Right lobe of liver (tissue), 6 donors: ENCODE measurements around the gene DKK1. TPM values are rescaled to one million over a fixed set of nuclear protein-coding genes. Genes with fewer than 3 reads are reported as not detected.

Experiments used
- ATAC-seq, 4 donors: fragments of 200-7000 bp; cut with Tn5 transposase; one replicate each; pipeline ENCODE4 v1.9.1; 2020; ENCODE audit warnings: mild to moderate bottlenecking in 4 of 4, moderate library complexity in 4 of 4
- DNase-seq, 3 donors: peaks; one replicate each; pipeline ENCODE4 v3.0.0-alpha.2; 2020
- H3K27ac ChIP-seq, 3 donors: fragments of 200-600 bp; one replicate each; pipeline ENCODE4 v1.8.0; 2022
- H3K27me3 ChIP-seq, 2 donors: fragments of 200-600 bp; one replicate each; pipeline ENCODE4 v1.8.0; 2022
- H3K36me3 ChIP-seq, 4 donors: fragments of 200-600 bp; sonication (generic) in 1 of 4; one replicate each; pipeline versions ENCODE4 v1.5.1 to v1.8.0; 2017 to 2022; ENCODE audit warnings: control low read depth in 1 of 4
- H3K4me1 ChIP-seq, 4 donors: fragments of 200-600 bp; sonication (generic) in 1 of 4; one replicate each; pipeline versions ENCODE4 v1.5.1 to v1.8.0; 2017 to 2022; ENCODE audit warnings: control low read depth in 1 of 4
- H3K4me3 ChIP-seq, 3 donors: fragments of 200-600 bp; one replicate each; pipeline ENCODE4 v1.8.0; 2022
- H3K9me3 ChIP-seq, 4 donors: fragments of 200-600 bp; sonication (generic) in 1 of 4; one replicate each; pipeline versions ENCODE4 v1.5.1 to v1.8.0; 2017 to 2022; ENCODE audit warnings: control low read depth in 1 of 4
- CTCF ChIP-seq, 4 donors: fragments of 200-600 bp in 3 of 4; fragments of 450-650 bp in 1 of 4; IDR thresholded peaks; one replicate each; pipeline versions ENCODE4 v1.5.1 to v1.8.0; 2016 to 2022; ENCODE audit warnings: antibody characterized with exemption in 4 of 4, mild to moderate bottlenecking in 2 of 4
- POLR2A ChIP-seq: fragments of 450-650 bp; IDR thresholded peaks from one replicate; pipeline ENCODE4 v1.6.1; 2017; ENCODE audit warnings: antibody characterized with exemption, mild to moderate bottlenecking
- WGBS: methylation state at CpG from one replicate; pipeline ENCODE4 v1.1.6; 2018; ENCODE audit warnings: low coverage, low lambda C conversion rate; ENCODE audit not compliant: insufficient coverage; ENCODE audit errors: missing lambda C conversion rate; 5-methylcytosine and 5-hydroxymethylcytosine counted together
- intact Hi-C, 2 donors: fragments of 100-400 bp; cut with DNase I; formaldehyde crosslinking; loops; one replicate each; pipeline versions ENCODE4 v1.11.2 to v1.14.1; 2022
- total RNA-seq, 6 experiments: library from RNA; depleted of rRNA in 2 of 6; stranded (reverse); fragments of >200 nt in 2 of 6; fragmentation: NEBNext Ultra II Directional in 3 of 6; extraction: Animal tissue kit (Norgen Biotek cat#: 25700) in 3 of 6; gene quantifications; one replicate each; pipeline versions ENCODE4 v1.1.0 to v1.2.4, GENCODE V29; 2016 to 2023
- donor health status: DM: no; HTN: yes; CAD: no.
- donor health status: DM: no; HTN: no; CAD: no.
- donor health status: DM: no; HTN: no; CAD: no.
- donor health status: DM: no; HTN: yes; CAD: no.
- donor health status: DM: no; HTN: yes; CAD: no.

Gene DKK1
- total RNA-seq, 6 experiments from 2014 or later, result not detected

- ATAC-seq (no peak), DNase-seq (no peak)
- no peaks in the 10 kb centered on the region for H3K36me3 ChIP-seq
- H3K4me3 ChIP-seq, result no peak overlapping the region
- peaks cover 0 to 9% (median 0%) of the 10 kb centered on the region in 4 donors for H3K4me1 ChIP-seq
- H3K9me3 ChIP-seq, result no peaks in the 10 kb centered on the region
- TF ChIP-seq POLR2A (no peak), CTCF (IDR thresholded peaks at IDR 0.05) (no peak)
- no peak overlapping the region for H3K27ac ChIP-seq
- H3K27me3 ChIP-seq, result no peaks in the 10 kb centered on the region
- 58% methylated on average over 7 of the region's 7 CpGs for WGBS
- intact Hi-C loops, result no loop called here
Measured at GRCh38 chr10:52318822-52319464, 4.9 kb downstream of the DKK1 start.

- no peaks in the 10 kb centered on the region for H3K4me1 ChIP-seq
- no peak for DNase-seq
- no peaks in the 10 kb centered on the region for H3K9me3 ChIP-seq
- no peak overlapping the region for H3K27ac ChIP-seq
- 65% methylated on average over 2 of the region's 2 CpGs for WGBS
- no peak for TF ChIP-seq POLR2A
- no peak for TF ChIP-seq CTCF (IDR thresholded peaks at IDR 0.05)
- no peaks in the 10 kb centered on the region for H3K36me3 ChIP-seq
- H3K27me3 ChIP-seq, result no peaks in the 10 kb centered on the region
- intact Hi-C loops, result loop anchor here in 1 of 2 donors (10.0 kb wide), 1 partner anchor 155 kb away; no protein-coding TSS in a partner anchor
- H3K4me3 ChIP-seq, result no peak overlapping the region
- ATAC-seq, result no peak
Measured at GRCh38 chr10:52319926-52320325, 5.8 kb downstream of the DKK1 start.

GRCh38 chr10:52322323-52322722 lies 8.2 kb downstream of the DKK1 start:
- intact Hi-C loops, result loop anchor here in 1 of 2 donors (10.0 kb wide), 1 partner anchor 152 kb away; no protein-coding TSS in a partner anchor
- H3K27me3 ChIP-seq, result no peaks in the 10 kb centered on the region
- no peak for ATAC-seq

GRCh38 chr10:52322936-52323335 lies 8.9 kb downstream of the DKK1 start:
- no peak for ATAC-seq
- Histone ChIP-seq H3K36me3 (no peaks in the 10 kb centered on the region), H3K27ac (no peak overlapping the region), H3K27me3 (no peaks in the 10 kb centered on the region), H3K4me1 (no peaks in the 10 kb centered on the region), H3K4me3 (no peak overlapping the region), H3K9me3 (no peaks in the 10 kb centered on the region)
- WGBS, result 59% methylated on average over 1 of the region's 1 CpG
- intact Hi-C loops, result loop anchor here in 1 of 2 donors (10.0 kb wide), 1 partner anchor 152 kb away; no protein-coding TSS in a partner anchor
- TF ChIP-seq CTCF (IDR thresholded peaks at IDR 0.05), result no peak
- TF ChIP-seq POLR2A, result no peak
- DNase-seq, result no peak

More at GRCh38 chr10:52322323-52322722, 8.2 kb downstream of the DKK1 start:
- no peak for DNase-seq
- H3K4me3 ChIP-seq, result no peak overlapping the region
- H3K27ac ChIP-seq, result no peak overlapping the region
- no peaks in the 10 kb centered on the region for H3K4me1 ChIP-seq
- H3K9me3 ChIP-seq, result no peaks in the 10 kb centered on the region
- no peak for TF ChIP-seq CTCF (IDR thresholded peaks at IDR 0.05)
- no peak for TF ChIP-seq POLR2A
- no peaks in the 10 kb centered on the region for H3K36me3 ChIP-seq
- 60% methylated on average over 1 of the region's 1 CpG for WGBS
